GM21737 (cell line): ENCODE results near the gene SEMA5A.

Source experiments
- ATAC-seq: cut with Tn5 transposase; IDR thresholded peaks from one replicate; pipeline ENCODE4 v1.9.1; 2021; ENCODE audit warnings: mild to moderate bottlenecking, moderate library complexity; ENCODE audit not compliant: unreplicated experiment

Gene SEMA5A

DNA sequence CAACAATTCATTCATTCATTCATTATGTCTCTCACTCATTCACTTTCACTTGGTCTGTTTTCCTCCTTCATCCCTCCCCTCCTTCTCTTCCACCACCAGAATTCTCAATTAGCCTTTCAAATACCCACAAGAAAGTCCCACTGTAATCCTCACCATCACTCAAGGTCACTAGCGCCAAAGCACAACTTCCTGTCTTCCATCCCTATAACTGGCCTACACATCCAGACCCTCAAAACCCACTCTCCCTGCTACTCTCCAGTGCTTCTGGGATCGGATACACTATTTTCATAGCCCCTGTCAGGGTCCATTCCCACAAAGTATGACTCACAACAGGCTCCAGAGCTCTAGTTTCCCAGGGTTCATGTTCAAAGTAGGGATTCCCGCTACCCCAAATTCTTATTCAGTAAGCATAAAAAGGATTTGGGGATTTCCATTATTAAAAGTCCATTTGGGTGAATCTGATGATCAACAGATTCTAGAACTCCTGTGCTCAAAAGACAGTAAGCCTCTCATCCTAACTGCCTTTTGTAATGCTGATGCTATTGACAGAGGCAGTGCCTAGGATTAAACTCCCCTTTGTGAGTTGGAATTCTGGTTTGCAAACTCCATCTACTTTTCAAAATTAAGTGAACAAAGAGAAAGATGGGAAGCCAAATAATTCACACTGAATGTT lies 250.9 kb downstream of the SEMA5A start:
- no peak for ATAC-seq

DNA sequence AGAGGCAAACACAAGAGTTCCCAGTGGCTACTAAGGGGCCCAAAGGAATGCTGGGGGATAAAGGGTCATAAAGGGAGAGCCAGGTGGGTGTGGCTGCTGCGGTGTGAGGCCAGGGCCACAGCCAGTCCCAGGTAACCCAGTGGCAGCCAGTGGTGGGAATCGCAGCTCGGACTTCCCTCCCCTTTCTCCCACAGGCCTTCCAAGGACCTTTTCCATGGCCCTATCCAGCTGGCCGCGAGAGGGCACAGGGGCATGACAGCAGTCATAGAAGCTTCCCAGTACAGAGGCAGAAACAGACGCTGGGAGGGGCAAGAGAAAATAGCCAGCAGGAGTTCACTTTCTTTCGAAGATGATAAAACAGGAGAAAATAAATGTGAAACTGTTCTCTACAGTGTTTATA lies 257.6 kb downstream of the SEMA5A start:
- no peak for ATAC-seq

DNA sequence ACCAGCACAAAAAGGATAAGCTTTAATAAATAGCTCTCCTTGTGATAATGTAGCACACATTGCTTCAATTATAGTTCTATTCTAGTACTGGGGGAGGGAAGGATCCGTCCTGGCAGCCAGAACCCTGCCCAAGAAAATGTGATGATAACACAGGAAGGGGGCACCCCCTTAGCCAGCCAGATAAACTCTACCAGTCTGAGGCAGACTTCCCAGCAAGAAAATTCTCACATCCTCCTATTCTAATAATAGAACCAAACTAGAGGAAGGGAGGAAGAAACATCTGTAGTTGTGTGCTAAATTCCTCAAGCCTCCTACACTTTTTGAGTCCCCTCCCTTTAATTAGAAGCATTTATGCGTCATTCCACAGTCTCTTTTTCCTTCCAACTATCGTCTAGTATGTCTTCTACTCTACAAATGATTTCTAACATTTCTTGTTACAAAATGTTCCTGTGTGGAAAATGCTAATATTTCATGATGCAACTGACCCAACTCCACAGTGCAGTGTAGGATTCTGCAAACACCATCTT lies 261.0 kb downstream of the SEMA5A start:
- ATAC-seq = no peak

DNA sequence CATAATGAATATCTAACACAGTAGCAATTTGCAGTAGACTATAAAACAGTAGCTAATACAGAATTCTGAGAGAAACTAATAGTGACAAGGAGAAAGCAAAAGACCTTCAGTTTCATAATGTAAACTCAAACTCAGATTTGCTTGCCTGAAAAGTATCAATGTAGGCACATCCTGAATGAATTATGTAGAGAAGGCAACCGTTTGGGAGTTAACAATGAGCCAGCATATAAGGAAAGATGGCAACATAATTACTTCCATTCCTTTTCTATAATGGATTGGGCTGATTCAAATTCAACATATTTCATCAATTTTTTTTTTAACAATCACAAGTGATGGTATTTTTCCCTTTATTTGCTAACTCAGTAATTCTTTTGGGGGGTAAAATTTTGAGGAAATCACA lies 261.6 kb downstream of the SEMA5A start:
- ATAC-seq = no peak

DNA sequence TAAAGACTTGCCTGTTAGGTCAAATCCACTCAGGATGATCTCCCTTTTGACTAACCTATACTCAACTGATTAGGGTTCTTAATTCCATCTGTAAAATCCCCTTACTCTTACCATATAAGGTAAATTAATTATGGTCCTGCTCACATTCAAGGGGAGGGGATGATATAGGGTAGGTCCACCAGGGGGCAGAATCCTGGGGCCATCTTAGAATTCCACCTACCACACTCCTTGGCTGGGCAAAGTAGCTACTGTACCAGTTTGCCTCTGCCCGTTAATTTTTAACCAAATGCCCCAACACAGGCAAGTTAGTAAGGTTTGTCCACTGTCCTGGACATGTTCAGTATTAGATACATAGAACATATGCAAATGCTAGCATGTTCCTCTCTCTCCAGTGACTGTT lies 262.4 kb downstream of the SEMA5A start:
- no peak for ATAC-seq

DNA sequence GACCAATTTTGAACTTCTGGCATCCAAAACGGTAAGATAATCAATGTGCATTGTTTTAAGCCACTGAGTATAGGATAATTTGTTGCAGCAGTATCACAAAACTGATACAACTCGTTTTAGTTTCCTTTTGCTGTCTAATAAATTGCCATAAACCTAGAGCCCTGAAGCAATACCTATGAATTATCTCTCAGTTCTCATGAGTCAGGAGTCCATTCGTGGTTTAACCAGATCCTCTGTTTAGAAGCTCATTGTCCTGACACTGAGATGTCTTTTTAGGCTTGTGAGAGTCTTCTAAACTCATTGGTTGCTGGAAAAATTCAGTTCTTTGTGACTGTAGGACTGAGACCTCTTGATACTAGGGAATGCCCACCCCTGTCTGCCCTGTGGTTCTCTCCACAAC lies 262.9 kb downstream of the SEMA5A start:
- no peak for ATAC-seq

DNA sequence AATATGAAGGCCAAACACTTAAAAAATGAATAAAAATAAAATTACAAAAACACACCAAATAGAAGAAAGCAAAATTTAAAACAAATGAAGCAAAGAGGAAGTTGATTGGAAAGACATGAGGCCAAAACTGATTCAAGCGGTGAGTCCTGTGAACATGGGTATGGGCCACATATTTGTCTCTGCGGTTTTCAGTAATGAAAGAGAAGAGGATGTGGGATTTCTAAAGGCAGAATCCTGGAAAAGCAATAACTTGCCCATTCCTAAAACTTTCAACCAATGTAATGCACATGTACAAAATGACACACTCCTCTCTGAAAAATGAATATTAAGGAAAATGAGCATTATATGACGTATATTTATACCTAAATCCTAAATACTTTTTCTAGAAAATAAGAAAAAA lies 263.7 kb downstream of the SEMA5A start:
- ATAC-seq = no peak

DNA sequence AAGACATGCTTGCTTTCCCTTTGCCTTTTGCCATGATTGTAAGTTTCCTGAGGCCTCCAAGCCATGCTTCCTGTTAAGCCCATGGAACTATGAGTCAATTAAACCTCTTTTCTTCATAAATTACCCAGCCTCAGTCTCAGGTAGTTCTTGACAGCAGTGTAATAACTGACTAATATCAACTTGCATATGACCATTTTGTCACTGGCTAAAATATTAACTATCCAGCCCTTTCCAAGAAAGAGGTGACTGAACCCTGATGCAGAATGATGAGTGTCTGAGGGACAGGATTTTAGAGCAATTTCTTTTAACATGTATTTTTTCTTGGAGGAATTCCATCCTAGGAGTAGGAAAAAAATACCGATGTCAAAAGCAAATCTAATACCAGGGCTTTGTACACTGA lies 266.1 kb downstream of the SEMA5A start:
- no peak for ATAC-seq

DNA sequence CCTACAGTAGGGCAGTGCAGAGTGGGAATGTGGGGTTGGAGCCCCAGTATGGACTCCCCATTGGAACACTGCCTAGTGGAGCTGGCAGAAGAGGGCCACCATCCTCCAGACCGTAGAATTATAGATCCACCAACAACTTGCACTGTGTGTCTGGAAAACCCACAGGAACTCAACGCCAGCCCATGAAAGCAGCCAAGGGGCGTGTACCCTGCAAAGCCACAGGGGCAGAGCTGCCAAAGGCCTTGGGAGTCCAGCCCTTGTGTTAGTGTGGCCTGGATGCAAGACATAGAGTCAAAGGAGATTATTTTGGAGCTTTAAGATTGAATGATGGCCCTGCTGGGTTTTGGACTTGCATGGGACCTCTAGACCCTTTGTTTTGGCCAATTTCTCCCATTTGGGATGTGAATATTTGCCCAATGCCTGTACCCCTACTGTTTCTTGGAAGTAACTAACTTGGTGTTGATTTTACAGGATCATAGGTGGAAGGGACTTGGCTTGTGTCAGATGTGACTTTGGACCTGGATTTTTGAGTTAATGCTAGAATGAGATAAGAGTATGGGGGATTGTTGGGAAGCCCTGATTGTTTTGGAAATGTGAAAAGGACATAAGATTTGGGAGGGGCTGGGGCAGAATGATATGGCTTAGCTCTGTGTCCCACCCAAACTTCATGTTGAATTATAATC lies 266.8 kb downstream of the SEMA5A start:
- ATAC-seq = no peak

DNA sequence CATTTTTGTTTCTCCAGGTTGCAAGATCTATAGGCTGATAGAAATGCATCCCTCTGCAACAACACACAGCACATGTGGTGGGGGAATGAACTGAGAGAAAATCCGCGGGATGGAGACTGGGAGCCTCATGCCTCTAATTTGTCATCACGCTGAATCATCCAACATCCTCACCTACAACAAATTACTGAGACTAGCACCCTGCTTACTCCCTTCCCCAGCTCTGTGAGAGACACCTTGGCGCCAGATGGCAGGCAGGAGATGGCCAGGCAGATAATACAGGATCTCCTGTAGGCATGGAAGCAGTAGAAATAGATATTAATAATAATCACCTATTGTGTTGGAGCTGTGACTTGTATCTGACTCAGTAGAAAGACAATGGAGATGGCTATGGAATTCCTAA lies 276.9 kb downstream of the SEMA5A start:
- no peak for ATAC-seq

DNA sequence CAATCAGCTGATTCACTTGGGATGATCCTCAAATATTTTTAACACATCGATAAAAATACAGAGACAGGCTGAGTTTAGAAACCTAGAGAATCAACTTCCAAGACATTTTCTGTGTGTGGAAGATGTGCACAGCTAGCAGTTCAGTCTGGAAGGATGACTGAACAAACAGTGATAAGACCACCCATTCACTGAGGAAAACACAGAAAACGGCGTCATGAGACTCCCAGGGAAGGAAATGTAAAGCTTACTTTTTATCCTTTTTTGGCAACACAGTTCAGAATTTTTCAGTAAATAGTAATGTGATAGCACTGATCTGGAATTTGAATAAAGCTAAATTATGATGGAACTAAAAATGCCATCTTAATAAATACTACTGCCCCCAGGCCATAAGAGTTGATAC lies 277.6 kb downstream of the SEMA5A start:
- no peak for ATAC-seq

DNA sequence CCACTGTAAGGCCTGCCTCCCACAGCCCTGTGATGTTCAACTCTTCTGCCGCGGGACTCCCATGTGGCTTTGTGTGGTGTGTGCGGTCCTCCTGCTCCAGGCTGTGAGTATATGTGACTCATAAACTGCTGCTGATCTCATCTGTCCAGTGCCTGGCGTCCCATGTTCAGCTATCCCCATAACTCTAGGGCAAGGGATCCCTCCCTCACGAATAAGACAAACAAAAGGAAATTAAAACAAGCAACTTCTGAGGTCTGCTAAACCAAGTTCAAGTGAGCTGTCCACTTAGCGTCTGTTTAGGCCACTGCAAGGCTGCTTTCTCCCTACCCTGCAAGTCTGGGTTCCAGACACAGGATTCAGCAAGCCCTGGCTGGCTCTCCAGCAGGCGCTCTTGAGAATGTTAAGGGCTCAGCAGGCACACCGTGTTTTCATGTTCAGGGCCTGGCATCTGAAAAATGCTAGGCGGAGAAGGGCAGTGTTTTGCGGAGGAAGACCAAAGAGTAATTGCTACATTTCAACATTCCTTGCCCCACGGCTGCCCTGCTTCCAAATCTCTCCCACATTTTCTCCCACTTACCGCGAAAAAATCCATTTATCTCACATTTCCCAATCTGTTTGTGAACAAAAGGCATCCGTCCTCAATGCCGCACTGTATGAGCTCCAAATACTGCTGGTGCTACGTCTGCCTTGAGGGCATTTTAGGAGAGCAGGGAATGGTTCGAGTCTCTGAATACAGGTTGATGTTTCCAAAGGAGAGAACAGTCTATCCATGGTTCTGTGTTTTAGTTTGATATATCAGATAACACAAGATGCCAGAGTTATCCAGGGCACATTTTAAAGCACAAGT lies 280.2 kb downstream of the SEMA5A start:
- ATAC-seq = no peak

DNA sequence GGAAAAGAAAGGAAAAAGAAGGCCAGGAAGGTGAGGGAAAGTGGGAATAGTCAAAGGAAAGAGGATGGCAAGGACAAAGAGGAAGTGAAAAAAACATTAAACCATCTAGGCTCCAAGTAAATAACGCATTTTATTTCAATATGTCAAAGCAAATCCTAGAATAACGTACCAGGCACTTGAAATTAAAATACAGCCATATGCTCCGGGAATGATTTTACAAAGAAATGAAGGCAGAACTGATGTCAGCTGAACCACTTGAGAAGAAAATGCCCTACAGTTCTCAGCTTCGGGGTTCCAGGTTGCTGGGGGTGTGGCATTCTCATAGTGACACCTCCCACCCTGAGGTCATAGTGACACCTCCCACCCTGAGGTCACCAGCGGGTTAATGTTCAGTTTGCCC lies 281.6 kb downstream of the SEMA5A start:
- no peak for ATAC-seq

DNA sequence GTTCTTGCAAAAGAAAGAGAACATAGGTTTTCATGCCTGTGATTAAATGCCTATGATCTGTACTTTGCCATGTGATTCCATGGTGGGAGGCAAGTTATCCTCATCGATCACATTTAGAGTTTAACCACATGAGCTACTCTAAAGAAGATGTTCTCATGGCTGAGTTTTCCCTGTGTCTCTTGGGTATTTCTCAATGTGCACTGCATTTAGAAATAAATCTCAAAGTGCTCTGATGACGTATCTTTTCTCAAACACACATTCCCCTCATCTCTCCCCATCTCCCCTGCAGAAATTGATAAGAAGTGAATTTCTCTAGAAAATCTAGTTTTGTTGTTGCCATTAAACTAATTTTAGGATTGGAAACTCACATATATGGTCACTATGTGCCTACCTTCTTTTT lies 282.2 kb downstream of the SEMA5A start:
- ATAC-seq = no peak

DNA sequence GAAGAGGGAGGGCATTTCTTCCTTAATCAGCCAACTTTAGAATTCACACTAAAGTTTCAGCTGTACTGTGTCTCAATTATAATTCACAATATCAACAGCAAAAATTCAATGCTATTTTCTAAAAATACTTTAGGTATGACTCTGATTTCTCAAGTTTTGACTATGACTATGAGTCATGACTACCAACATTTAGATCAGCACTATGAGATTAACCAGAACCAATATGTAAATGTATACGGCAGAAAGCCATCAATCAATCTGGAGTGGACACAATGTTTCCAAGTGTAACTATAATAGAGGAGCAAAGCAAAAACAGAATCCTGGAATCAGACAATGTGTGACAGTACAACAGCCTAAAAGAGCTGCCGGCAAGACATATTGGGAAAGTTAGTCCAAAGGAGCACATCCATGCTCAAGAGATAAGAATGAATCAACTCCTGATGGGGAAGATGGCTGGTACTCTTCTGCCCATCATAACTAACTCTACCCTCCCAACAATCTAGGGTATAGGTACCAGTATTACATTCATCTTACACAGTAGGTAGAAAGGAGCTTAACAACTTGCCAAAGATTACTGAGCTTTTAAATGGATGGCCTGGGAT lies 294.4 kb downstream of the SEMA5A start:
- no peak for ATAC-seq

DNA sequence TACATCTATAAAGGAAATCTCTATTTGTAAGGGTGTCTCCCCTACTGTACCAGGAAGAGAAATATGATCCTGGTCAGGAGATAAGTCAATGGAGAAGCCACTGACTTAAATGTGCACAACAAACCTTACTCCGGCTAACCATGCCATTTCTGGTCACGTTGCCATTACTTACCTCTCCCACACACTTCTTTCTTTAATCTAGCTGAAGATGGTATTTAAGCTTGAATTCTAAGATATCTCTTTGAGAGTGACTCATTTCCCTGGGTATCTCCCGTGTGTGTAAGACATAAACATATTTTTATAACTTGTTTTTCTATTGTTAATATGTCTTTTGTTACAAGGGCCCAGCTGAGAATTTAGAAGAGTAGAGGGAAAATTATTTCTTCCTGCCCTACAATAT lies 296.6 kb downstream of the SEMA5A start:
- no peak for ATAC-seq

DNA sequence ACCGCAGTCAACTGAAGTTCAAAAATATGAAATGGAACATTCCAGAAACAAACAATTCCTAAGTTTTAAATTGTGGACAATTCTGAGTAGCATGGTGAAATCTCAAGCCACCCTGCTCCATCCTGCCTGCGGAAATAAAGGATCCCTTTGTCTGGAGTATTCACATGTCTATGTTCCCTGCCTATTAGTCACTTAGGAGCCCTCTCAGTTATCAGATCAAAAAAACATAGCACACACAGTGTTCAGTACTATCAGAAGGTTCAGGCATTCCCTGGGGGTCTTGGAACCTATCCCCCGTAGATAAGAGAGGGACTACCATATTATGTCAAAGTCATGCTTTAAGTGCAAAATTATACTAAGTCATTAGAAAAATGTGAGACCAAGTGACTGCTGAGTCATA lies 300.8 kb downstream of the SEMA5A start:
- ATAC-seq = no peak

DNA sequence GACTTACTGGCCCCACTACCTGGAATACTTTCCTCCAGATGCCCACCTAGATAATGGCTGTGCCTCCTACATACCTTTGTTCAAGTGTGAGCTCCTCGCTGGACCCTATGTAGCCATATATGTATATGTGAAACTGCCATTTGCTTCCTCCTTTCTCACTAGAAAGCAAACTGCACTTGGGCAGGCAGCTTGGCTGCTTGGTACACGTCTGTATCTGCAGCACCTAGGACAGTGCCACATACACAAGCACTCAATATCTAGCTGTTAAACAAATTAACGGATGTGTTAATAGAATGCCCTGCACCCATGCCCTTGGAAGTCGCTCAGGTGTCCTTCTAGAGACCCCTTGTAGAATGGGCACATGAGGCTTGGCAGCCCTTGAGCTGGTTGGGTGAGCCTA lies 301.5 kb downstream of the SEMA5A start:
- ATAC-seq = no peak

DNA sequence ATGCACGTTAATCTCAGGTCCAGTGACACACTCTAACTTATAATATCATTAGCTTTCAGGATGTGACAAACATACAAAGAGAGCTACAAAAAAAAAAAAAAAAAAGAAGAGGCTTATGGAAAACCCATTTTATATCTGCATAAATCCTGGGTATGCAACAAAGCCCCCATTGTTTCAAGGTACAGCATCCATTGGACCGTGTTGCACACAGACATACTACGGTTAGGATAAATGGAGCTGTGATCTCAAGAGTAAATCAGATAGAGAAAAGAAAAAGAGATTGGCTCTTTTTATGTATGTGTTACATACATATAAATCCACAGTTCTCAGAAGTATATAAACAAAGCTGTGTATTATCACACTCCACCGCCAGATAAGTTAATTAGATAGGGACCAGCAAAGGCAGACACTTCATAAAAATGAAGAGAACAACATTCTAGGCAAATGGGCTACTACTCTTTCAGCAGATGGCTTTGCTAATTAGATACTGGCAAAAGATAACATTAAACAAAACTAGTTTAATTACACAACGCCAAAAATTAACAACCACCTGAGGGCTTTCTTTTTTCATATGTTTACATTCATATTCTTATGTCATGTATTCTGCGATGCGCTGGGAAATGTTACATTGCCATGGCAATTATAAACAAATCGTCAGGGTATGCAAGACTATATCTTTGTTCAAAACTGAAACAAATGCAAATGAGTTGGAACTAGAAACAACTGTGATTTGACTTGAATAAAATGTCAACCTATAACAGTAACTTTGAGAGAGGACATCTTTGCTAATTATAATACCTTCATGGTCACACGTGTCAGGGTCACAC lies 304.2 kb downstream of the SEMA5A start:
- no peak for ATAC-seq

DNA sequence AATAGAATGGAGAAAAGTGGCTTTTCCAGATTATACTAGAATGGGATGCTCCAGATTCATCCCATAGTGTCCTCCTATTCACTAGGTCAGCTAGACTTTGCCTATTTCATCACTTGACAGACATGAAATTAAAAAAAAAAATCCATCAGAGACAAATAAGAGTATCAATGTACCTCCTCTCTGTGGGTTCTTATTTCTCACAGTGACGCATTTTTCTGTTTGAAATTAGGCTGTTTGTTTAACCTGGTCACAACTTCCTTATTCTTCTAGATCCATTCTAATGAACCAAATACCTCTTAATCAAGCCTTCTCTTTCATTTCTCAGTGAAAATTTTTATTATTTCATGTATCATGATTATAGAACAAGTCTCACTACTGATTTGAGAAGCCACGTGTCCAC lies 305.4 kb downstream of the SEMA5A start:
- no peak for ATAC-seq

DNA sequence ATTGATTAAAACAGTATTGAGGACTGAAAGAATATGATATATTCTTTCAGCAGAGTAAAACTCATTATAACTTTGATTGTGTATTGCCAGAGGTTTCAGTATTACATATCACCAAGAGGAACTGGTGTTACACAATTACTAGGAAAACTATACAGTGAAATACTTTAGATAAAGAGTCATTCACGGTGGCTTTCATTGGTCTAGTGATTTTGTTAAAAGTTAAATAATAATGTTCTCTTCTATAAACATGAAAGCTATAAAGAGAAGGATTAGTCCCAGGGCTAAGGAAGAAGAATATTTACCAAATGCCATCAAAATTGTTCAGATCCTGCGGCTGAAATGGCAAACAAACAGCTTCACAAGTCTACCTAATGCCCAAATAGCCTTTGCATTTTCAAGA lies 306.2 kb downstream of the SEMA5A start:
- ATAC-seq = no peak
